ENCODE results near the gene SGCA. TPM values are rescaled to one million over a fixed set of nuclear protein-coding genes. Genes with fewer than 3 reads are reported as not detected.

Gene SGCA
- total and polyA plus RNA-seq, 5 experiments from 2014 or later: 0.71 TPM; not detected in 4

- peaks cover 13 to 34% (median 25%) of the 10 kb centered on the region in 4 donors for H3K4me1 Mint-ChIP-seq
- H3K9me3 Mint-ChIP-seq: no peaks in the 10 kb centered on the region
- ATAC-seq: no peak
- H3K36me3 Mint-ChIP-seq: no peaks in the 10 kb centered on the region
- POLR2A ChIA-PET: no interaction called here
- DNase-seq: no peak
- peaks cover 0 to 3% (median 0%) of the 10 kb centered on the region in 5 donors for H3K27me3 Mint-ChIP-seq
- peak overlapping the region in 6 of 10 donors; percentile 20 to 72 (median 56) for H3K4me3 Mint-ChIP-seq
- H3K27ac Mint-ChIP-seq: peak overlapping the region in 8 of 10 donors; percentile 6 to 91 (median 54)
Observed at GRCh38 chr17:50182783-50183420, 17.1 kb downstream of the SGCA start.

- DNase-seq (no peak), ATAC-seq (peak in 1 of 2 donors; percentile 46)
- no peaks in the 10 kb centered on the region for H3K36me3 Mint-ChIP-seq
- peaks cover 8 to 30% (median 19%) of the 10 kb centered on the region in 4 donors for H3K4me1 Mint-ChIP-seq
- peak overlapping the region in 9 of 10 donors; percentile 6 to 91 (median 65) for H3K27ac Mint-ChIP-seq
- peak overlapping the region; percentile 43 to 83 (median 57) for H3K4me3 Mint-ChIP-seq
- H3K27me3 Mint-ChIP-seq: peaks cover 0 to under 1% (median 0%) of the 10 kb centered on the region in 5 donors
- POLR2A ChIA-PET: no interaction called here
- no peaks in the 10 kb centered on the region for H3K9me3 Mint-ChIP-seq
Observed at GRCh38 chr17:50183421-50183994, 17.7 kb downstream of the SGCA start.

GRCh38 chr17:50184064-50184463, 18.3 kb downstream of the SGCA start:
- Mint-ChIP-seq H3K27me3 (no peaks in the 10 kb centered on the region), H3K27ac (peak overlapping the region; percentile 6 to 91 (median 63)), H3K9me3 (no peaks in the 10 kb centered on the region), H3K36me3 (no peaks in the 10 kb centered on the region), H3K4me3 (peak overlapping the region; percentile 43 to 83 (median 57)), H3K4me1 (peaks cover 8 to 27% (median 16%) of the 10 kb centered on the region in 4 donors)
- no peak for DNase-seq
- POLR2A ChIA-PET: no interaction called here
- peak in 1 of 2 donors; percentile 56 for ATAC-seq

- Mint-ChIP-seq H3K4me1 (peaks cover 8 to 27% (median 16%) of the 10 kb centered on the region in 4 donors), H3K4me3 (peak overlapping the region in 3 of 10 donors; percentile 31 to 41 (median 39)), H3K27ac (peak overlapping the region in 2 of 10 donors; percentile 15 to 20), H3K27me3 (no peaks in the 10 kb centered on the region), H3K9me3 (no peaks in the 10 kb centered on the region), H3K36me3 (no peaks in the 10 kb centered on the region)
- no peak for DNase-seq
- POLR2A ChIA-PET: no interaction called here
- ATAC-seq: no peak
Observed at GRCh38 chr17:50184611-50185398, 19.0 kb downstream of the SGCA start.

- ATAC-seq (no peak), DNase-seq (no peak)
- Mint-ChIP-seq H3K27ac (peak overlapping the region in 1 of 10 donors; percentile 24), H3K4me3 (no peak overlapping the region), H3K27me3 (no peaks in the 10 kb centered on the region), H3K9me3 (no peaks in the 10 kb centered on the region), H3K4me1 (peaks cover 8 to 27% (median 16%) of the 10 kb centered on the region in 4 donors), H3K36me3 (no peaks in the 10 kb centered on the region)
- POLR2A ChIA-PET: no interaction called here
Observed at GRCh38 chr17:50185631-50186471, 20.0 kb downstream of the SGCA start.

- Mint-ChIP-seq H3K4me3 (no peak overlapping the region), H3K36me3 (no peaks in the 10 kb centered on the region), H3K27ac (no peak overlapping the region), H3K4me1 (peaks cover 8 to 27% (median 16%) of the 10 kb centered on the region in 4 donors), H3K9me3 (no peaks in the 10 kb centered on the region), H3K27me3 (no peaks in the 10 kb centered on the region)
- POLR2A ChIA-PET: no interaction called here
- DNase-seq (no peak), ATAC-seq (no peak)
Observed at GRCh38 chr17:50186661-50187393, 21.0 kb downstream of the SGCA start.

- DNase-seq: no peak
- H3K4me1 Mint-ChIP-seq: peaks cover 8 to 27% (median 16%) of the 10 kb centered on the region in 4 donors
- H3K36me3 Mint-ChIP-seq: no peaks in the 10 kb centered on the region
- no peaks in the 10 kb centered on the region for H3K27me3 Mint-ChIP-seq
- ATAC-seq: no peak
- no peak overlapping the region for H3K4me3 Mint-ChIP-seq
- H3K27ac Mint-ChIP-seq: no peak overlapping the region
- POLR2A ChIA-PET: interaction anchor here (0.9 kb wide), 1 partner anchor 1280 kb away, joined by 5 read pairs; no protein-coding TSS in a partner anchor
- H3K9me3 Mint-ChIP-seq: no peaks in the 10 kb centered on the region
Observed at GRCh38 chr17:50187394-50187725, 21.6 kb downstream of the SGCA start.

GRCh38 chr17:50187751-50188530, 22.1 kb downstream of the SGCA start:
- peaks cover 8 to 22% (median 13%) of the 10 kb centered on the region in 4 donors for H3K4me1 Mint-ChIP-seq
- no peak for ATAC-seq

GRCh38 chr17:50188531-50188920, 22.7 kb downstream of the SGCA start:
- Mint-ChIP-seq H3K27me3 (no peaks in the 10 kb centered on the region), H3K4me1 (peaks cover 6 to 20% (median 9%) of the 10 kb centered on the region in 4 donors), H3K36me3 (no peaks in the 10 kb centered on the region), H3K27ac (no peak overlapping the region), H3K9me3 (no peaks in the 10 kb centered on the region), H3K4me3 (no peak overlapping the region)
- DNase-seq: no peak
- POLR2A ChIA-PET: interaction anchor here (0.9 kb wide), 1 partner anchor 1281 kb away, joined by 5 read pairs; no protein-coding TSS in a partner anchor
- ATAC-seq: no peak

More at GRCh38 chr17:50187751-50188530, 22.1 kb downstream of the SGCA start:
- no peak overlapping the region for H3K27ac Mint-ChIP-seq
- no peaks in the 10 kb centered on the region for H3K36me3 Mint-ChIP-seq
- H3K27me3 Mint-ChIP-seq: no peaks in the 10 kb centered on the region
- no peak overlapping the region for H3K4me3 Mint-ChIP-seq
- no peak for DNase-seq
- no peaks in the 10 kb centered on the region for H3K9me3 Mint-ChIP-seq
- POLR2A ChIA-PET: interaction anchor here (0.9 kb wide), 1 partner anchor 1280 kb away, joined by 5 read pairs; no protein-coding TSS in a partner anchor

- peaks cover 1 to 15% (median 4%) of the 10 kb centered on the region in 4 donors for H3K4me1 Mint-ChIP-seq
- DNase-seq: no peak
- H3K36me3 Mint-ChIP-seq: no peaks in the 10 kb centered on the region
- POLR2A ChIA-PET: no interaction called here
- H3K9me3 Mint-ChIP-seq: no peaks in the 10 kb centered on the region
- H3K27ac Mint-ChIP-seq: no peak overlapping the region
- H3K27me3 Mint-ChIP-seq: no peaks in the 10 kb centered on the region
- H3K4me3 Mint-ChIP-seq: no peak overlapping the region
- no peak for ATAC-seq
Observed at GRCh38 chr17:50188921-50189549, 23.2 kb downstream of the SGCA start.

Data from naive thymus-derived CD8-positive, alpha-beta T cell (primary cell).